ENCODE measurements around the gene SLPI. TPM values are rescaled to one million over a fixed set of nuclear protein-coding genes. Genes with fewer than 3 reads are reported as not detected.

Gene SLPI
- total and polyA plus RNA-seq, 2 donors from 2014 or later: 105 to 3,615 TPM

- Histone ChIP-seq H3K27me3 (ENCODE audit: control insufficient read depth, insufficient read depth, low read length) (no peaks in the 10 kb centered on the region), H3K4me3 (ENCODE audit: low read length in 3 of 3) (no peak overlapping the region), H3K4me1 (ENCODE audit: control insufficient read depth in 2 of 3, insufficient read depth in 2 of 3, low read depth in 1 of 3, low read length in 3 of 3) (no peaks in the 10 kb centered on the region), H3K9ac (ENCODE audit: low read length in 3 of 3) (no peak overlapping the region), H3K27ac (ENCODE audit: low read depth in 2 of 2, low read length in 2 of 2) (no peak overlapping the region), H3K36me3 (ENCODE audit: control insufficient read depth in 2 of 3, insufficient read depth in 3 of 3, low read length in 3 of 3) (no peaks in the 10 kb centered on the region), H3K9me3 (ENCODE audit: control insufficient read depth in 2 of 3, insufficient read depth in 1 of 3, low read length in 3 of 3) (no peaks in the 10 kb centered on the region)
- intact Hi-C loops (cut with DNase I): no loop called here
- no peak for FAIRE-seq
- no peak for DNase-seq
- no peak for TF ChIP-seq CTCF (IDR thresholded peaks at IDR 0.05; ENCODE audit: borderline replicate concordance, extremely low read depth, insufficient read depth)
These were observed 36.2 kb downstream of the SLPI start for GRCh38 chr20:45218124-45218523.

- DNase-seq (no peak), FAIRE-seq (no peak)
- Histone ChIP-seq H3K27ac (ENCODE audit: low read depth in 2 of 2, low read length in 2 of 2) (no peak overlapping the region), H3K36me3 (ENCODE audit: control insufficient read depth in 2 of 3, insufficient read depth in 3 of 3, low read length in 3 of 3) (no peaks in the 10 kb centered on the region), H3K9ac (ENCODE audit: low read length in 3 of 3) (no peak overlapping the region), H3K4me1 (ENCODE audit: control insufficient read depth in 2 of 3, insufficient read depth in 2 of 3, low read depth in 1 of 3, low read length in 3 of 3) (no peaks in the 10 kb centered on the region), H3K4me3 (ENCODE audit: low read length in 3 of 3) (no peak overlapping the region), H3K9me3 (ENCODE audit: control insufficient read depth in 2 of 3, insufficient read depth in 1 of 3, low read length in 3 of 3) (no peaks in the 10 kb centered on the region), H3K27me3 (ENCODE audit: control insufficient read depth, insufficient read depth, low read length) (no peaks in the 10 kb centered on the region)
- intact Hi-C loops (cut with DNase I): no loop called here
- TF ChIP-seq CTCF (IDR thresholded peaks at IDR 0.05; ENCODE audit: borderline replicate concordance, extremely low read depth, insufficient read depth): no peak
These were observed 41.5 kb downstream of the SLPI start for GRCh38 chr20:45212836-45213235.

- DNase-seq (no peak), FAIRE-seq (no peak)
- intact Hi-C loops (cut with DNase I): no loop called here
- Histone ChIP-seq H3K4me1 (ENCODE audit: control insufficient read depth in 2 of 3, insufficient read depth in 2 of 3, low read depth in 1 of 3, low read length in 3 of 3) (no peaks in the 10 kb centered on the region), H3K27ac (ENCODE audit: low read depth in 2 of 2, low read length in 2 of 2) (no peak overlapping the region), H3K9me3 (ENCODE audit: control insufficient read depth in 2 of 3, insufficient read depth in 1 of 3, low read length in 3 of 3) (no peaks in the 10 kb centered on the region), H3K27me3 (ENCODE audit: control insufficient read depth, insufficient read depth, low read length) (no peaks in the 10 kb centered on the region), H3K4me3 (ENCODE audit: low read length in 3 of 3) (no peak overlapping the region), H3K36me3 (ENCODE audit: control insufficient read depth in 2 of 3, insufficient read depth in 3 of 3, low read length in 3 of 3) (no peaks in the 10 kb centered on the region), H3K9ac (ENCODE audit: low read length in 3 of 3) (no peak overlapping the region)
- no peak for TF ChIP-seq CTCF (IDR thresholded peaks at IDR 0.05; ENCODE audit: borderline replicate concordance, extremely low read depth, insufficient read depth)
These were observed 42.5 kb downstream of the SLPI start for GRCh38 chr20:45211569-45212474.
